ENCODE measurements around the gene OR10A3.

DNA sequence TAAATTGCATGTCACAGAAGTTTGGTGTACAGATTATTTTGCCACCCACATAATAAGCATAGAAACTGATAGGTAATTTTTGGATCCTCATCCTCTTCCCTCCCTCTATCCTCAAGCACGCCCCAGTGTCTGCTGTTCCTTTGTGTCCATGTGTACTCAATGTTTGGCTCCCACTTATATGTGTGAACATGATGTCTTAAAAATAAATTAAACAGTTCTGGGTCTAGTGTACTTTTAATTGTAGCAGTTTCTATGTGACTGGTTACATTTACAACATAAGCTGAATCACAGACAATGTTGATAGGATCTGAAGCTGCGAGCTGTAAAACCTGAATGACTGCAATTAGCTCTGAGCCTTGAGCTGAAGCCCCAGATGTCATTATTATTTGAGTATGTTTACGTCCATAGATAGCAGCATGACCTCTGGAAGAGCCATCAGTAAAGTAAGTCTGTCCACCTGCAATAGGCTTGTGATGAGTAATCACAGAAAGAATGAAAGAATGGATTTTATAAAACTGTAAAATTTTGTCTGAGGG is 40.1 kb downstream of the OR10A3 start:
- TF ChIP-seq POLR2A (IDR thresholded peaks at IDR 0.05), result no peak
- TF ChIP-seq, protein P1, sequence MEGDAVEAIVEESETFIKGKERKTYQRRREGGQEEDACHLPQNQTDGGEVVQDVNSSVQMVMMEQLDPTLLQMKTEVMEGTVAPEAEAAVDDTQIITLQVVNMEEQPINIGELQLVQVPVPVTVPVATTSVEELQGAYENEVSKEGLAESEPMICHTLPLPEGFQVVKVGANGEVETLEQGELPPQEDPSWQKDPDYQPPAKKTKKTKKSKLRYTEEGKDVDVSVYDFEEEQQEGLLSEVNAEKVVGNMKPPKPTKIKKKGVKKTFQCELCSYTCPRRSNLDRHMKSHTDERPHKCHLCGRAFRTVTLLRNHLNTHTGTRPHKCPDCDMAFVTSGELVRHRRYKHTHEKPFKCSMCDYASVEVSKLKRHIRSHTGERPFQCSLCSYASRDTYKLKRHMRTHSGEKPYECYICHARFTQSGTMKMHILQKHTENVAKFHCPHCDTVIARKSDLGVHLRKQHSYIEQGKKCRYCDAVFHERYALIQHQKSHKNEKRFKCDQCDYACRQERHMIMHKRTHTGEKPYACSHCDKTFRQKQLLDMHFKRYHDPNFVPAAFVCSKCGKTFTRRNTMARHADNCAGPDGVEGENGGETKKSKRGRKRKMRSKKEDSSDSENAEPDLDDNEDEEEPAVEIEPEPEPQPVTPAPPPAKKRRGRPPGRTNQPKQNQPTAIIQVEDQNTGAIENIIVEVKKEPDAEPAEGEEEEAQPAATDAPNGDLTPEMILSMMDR (IDR thresholded peaks at IDR 0.05), result no peak

Data from thyroid gland (tissue), 4 donors.